Measurements from ENCODE around the gene TEAD4.

GRCh38 chr12:3014641-3015040 is 55.4 kb downstream of the TEAD4 start:
- TF ChIP-seq ATF3 (CRISPR knock-in tag; conservative IDR thresholded peaks at IDR 0.05) (no peak), CTCF (IDR thresholded peaks at IDR 0.05) (no peak), PRRX2 (CRISPR knock-in tag; IDR thresholded peaks at IDR 0.05) (no peak), NR1H2 (CRISPR knock-in tag; IDR thresholded peaks at IDR 0.05) (no peak), STAT6 (CRISPR knock-in tag; conservative IDR thresholded peaks at IDR 0.05; ENCODE audit: low read depth) (no peak), FOXJ3 (CRISPR knock-in tag; IDR thresholded peaks at IDR 0.05; ENCODE audit: borderline replicate concordance) (no peak), E2F4 (CRISPR knock-in tag; IDR thresholded peaks at IDR 0.05; ENCODE audit: borderline replicate concordance, low read depth) (no peak), ZNF512 (CRISPR knock-in tag; IDR thresholded peaks at IDR 0.05; ENCODE audit: borderline replicate concordance) (no peak), ZBTB43 (CRISPR knock-in tag; IDR thresholded peaks at IDR 0.05) (no peak)

Measured in WTC11 (cell line).